NCI-H1105 (cell line): ENCODE data around the gene GSK3B.

ENCODE experiments used
- DNase-seq: peaks from one replicate; lab custom pipeline; 2025; lab: John Stamatoyannopoulos, UW

GSK3B gene

GRCh38 chr3:119818937-119819336, 275.3 kb downstream of the GSK3B start:
- DNase-seq: no peak

- DNase-seq: no peak
Observed at GRCh38 chr3:119817583-119818363, 276.5 kb downstream of the GSK3B start.

GRCh38 chr3:119817071-119817470, 277.2 kb downstream of the GSK3B start:
- no peak for DNase-seq

- DNase-seq: no peak
Observed at GRCh38 chr3:119815716-119816115, 278.5 kb downstream of the GSK3B start.

GRCh38 chr3:119812491-119813058, 281.7 kb downstream of the GSK3B start:
- DNase-seq: no peak

- DNase-seq: no peak
Observed at GRCh38 chr3:119810018-119810435, 284.2 kb downstream of the GSK3B start.

GRCh38 chr3:119809249-119810017, 284.8 kb downstream of the GSK3B start:
- no peak for DNase-seq

GRCh38 chr3:119808843-119809242, 285.4 kb downstream of the GSK3B start:
- DNase-seq: no peak

- no peak for DNase-seq
Observed at GRCh38 chr3:119808244-119808643, 286.0 kb downstream of the GSK3B start.

- DNase-seq: no peak
Observed at GRCh38 chr3:119800844-119801243, 293.4 kb downstream of the GSK3B start.

- DNase-seq: no peak
Observed at GRCh38 chr3:119796785-119797184, 297.5 kb downstream of the GSK3B start.

GRCh38 chr3:119796368-119796767, 297.9 kb downstream of the GSK3B start:
- no peak for DNase-seq

GRCh38 chr3:119795849-119796248, 298.4 kb downstream of the GSK3B start:
- DNase-seq: no peak

GRCh38 chr3:119794971-119795612, 299.2 kb downstream of the GSK3B start:
- DNase-seq: no peak

- DNase-seq: no peak
Observed at GRCh38 chr3:119794401-119794800, 299.8 kb downstream of the GSK3B start.

- no peak for DNase-seq
Observed at GRCh38 chr3:119792270-119792669, 302.0 kb downstream of the GSK3B start.

GRCh38 chr3:119790369-119790768, 303.9 kb downstream of the GSK3B start:
- DNase-seq: no peak

- no peak for DNase-seq
Observed at GRCh38 chr3:119786409-119786808, 307.8 kb downstream of the GSK3B start.

- no peak for DNase-seq
Observed at GRCh38 chr3:119783883-119784282, 310.4 kb downstream of the GSK3B start.

GRCh38 chr3:119783255-119783654, 311.0 kb downstream of the GSK3B start:
- no peak for DNase-seq

- no peak for DNase-seq
Observed at GRCh38 chr3:119782460-119782859, 311.8 kb downstream of the GSK3B start.
